ENCODE measurements around the gene HSD17B1.

The HSD17B1 gene

DNA sequence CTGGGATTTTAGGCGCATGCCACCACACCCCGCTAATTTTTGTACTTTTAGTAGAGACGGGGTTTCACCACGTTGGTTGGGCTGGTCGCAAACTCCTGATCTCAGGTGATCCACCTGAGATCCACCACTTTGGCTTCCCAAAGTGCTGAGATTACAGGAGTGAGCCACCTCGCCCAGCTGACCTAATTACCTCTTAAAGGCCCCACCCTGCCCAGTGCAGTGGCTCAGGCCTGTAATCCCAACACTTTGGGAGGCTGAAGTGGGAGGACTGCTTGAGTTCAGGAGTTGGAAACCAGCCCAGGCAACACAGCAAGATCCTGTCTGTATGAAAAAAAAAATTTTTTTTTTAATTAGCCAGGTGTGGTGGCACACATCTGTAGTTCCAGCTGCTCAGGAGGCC, 6.4 kb downstream of the HSD17B1 start:
- H3K4me1 ChIP-seq (ENCODE audit: low read length): peaks cover 22% of the 10 kb centered on the region
- no peaks in the 10 kb centered on the region for H3K9me3 ChIP-seq (ENCODE audit: insufficient read depth, low read length)
- H3K36me3 ChIP-seq (replicated peaks; ENCODE audit: low read depth, low read length): no peaks in the 10 kb centered on the region
- H3K4me2 ChIP-seq (ENCODE audit: low read length): no peak overlapping the region
- H3K79me2 ChIP-seq (ENCODE audit: low read length): peaks cover 33% of the 10 kb centered on the region
- H4K20me1 ChIP-seq (ENCODE audit: insufficient read depth, low read length): no peaks in the 10 kb centered on the region
- H3K27me3 ChIP-seq (ENCODE audit: low read depth, low read length): no peaks in the 10 kb centered on the region
- H2AFZ ChIP-seq (ENCODE audit: low read depth, low read length): no peak overlapping the region
- H3K4me3 ChIP-seq (ENCODE audit: low read length): no peak overlapping the region
- no peak overlapping the region for H3K9ac ChIP-seq (ENCODE audit: low read length)
- H3K27ac ChIP-seq (ENCODE audit: low read length): no peak overlapping the region
- no peak for TF ChIP-seq EZH2phosphoT487 (IDR thresholded peaks at IDR 0.05; ENCODE audit: low read depth)
- TF ChIP-seq, protein P1, sequence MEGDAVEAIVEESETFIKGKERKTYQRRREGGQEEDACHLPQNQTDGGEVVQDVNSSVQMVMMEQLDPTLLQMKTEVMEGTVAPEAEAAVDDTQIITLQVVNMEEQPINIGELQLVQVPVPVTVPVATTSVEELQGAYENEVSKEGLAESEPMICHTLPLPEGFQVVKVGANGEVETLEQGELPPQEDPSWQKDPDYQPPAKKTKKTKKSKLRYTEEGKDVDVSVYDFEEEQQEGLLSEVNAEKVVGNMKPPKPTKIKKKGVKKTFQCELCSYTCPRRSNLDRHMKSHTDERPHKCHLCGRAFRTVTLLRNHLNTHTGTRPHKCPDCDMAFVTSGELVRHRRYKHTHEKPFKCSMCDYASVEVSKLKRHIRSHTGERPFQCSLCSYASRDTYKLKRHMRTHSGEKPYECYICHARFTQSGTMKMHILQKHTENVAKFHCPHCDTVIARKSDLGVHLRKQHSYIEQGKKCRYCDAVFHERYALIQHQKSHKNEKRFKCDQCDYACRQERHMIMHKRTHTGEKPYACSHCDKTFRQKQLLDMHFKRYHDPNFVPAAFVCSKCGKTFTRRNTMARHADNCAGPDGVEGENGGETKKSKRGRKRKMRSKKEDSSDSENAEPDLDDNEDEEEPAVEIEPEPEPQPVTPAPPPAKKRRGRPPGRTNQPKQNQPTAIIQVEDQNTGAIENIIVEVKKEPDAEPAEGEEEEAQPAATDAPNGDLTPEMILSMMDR (IDR thresholded peaks at IDR 0.05; ENCODE audit: low read depth, low read length): no peak

DNA sequence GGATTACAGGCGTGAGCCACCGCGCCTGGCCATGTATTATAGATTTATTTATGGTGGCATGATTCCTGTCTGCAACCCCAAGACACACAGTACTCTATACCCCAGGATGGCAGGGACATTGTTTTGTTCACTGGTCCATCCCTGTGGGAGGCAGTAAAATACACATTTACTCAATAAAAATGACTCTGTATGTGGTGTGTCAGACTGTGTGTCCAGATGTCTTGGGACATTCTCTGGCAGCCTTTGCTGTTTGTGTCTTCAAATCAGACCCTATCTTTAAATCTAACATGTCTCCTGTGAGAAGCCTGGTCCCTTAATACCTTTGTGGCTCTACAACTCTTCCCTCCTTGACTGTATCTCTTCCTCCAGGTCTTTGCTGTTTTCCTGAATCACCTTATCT, 7.5 kb downstream of the HSD17B1 start:
- H3K4me3 ChIP-seq (ENCODE audit: low read length): no peak overlapping the region
- no peak overlapping the region for H2AFZ ChIP-seq (ENCODE audit: low read depth, low read length)
- no peaks in the 10 kb centered on the region for H4K20me1 ChIP-seq (ENCODE audit: insufficient read depth, low read length)
- H3K9me3 ChIP-seq (ENCODE audit: insufficient read depth, low read length): no peaks in the 10 kb centered on the region
- H3K27ac ChIP-seq (ENCODE audit: low read length): no peak overlapping the region
- H3K36me3 ChIP-seq (replicated peaks; ENCODE audit: low read depth, low read length): peaks cover 11% of the 10 kb centered on the region
- H3K9ac ChIP-seq (ENCODE audit: low read length): no peak overlapping the region
- peaks cover 20% of the 10 kb centered on the region for H3K4me1 ChIP-seq (ENCODE audit: low read length)
- H3K27me3 ChIP-seq (ENCODE audit: low read depth, low read length): no peaks in the 10 kb centered on the region
- TF ChIP-seq, protein P1 (IDR thresholded peaks at IDR 0.05; ENCODE audit: low read depth, low read length): no peak
- no peak for TF ChIP-seq EZH2phosphoT487 (IDR thresholded peaks at IDR 0.05; ENCODE audit: low read depth)
- H3K79me2 ChIP-seq (ENCODE audit: low read length): peaks cover 29% of the 10 kb centered on the region
- no peak overlapping the region for H3K4me2 ChIP-seq (ENCODE audit: low read length)

DNA sequence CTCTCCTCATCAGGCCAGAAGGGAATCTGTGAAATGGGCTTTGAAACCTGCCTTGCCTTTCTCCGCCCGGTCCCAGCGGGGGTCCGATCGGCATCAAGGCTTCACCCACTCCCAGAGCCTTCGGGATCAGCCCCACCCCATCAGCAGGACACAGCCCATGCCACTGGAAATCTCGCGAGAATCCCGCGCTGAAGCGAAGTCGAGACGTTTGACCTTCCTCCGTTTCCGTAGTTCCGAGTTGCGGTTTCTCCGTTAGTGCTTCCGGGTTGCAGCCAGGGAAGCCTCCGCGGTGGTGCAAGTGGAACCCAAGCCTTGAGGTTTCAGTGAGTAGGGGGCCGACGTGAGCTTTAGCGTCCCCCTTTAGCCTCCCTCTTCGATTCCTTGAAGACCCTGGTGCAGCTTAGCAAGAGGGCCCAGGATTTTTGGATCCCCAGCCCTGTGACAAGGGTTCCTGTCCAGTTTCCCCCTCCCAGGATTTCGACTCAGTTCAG, 9.2 kb downstream of the HSD17B1 start, which contains the start of gene COASY:
TSS of gene COASY (plus strand) at position 252 of the 491 bp plus-strand sequence. CDS start 475 bp downstream, outside the sequence.
- TF ChIP-seq EZH2phosphoT487 (IDR thresholded peaks at IDR 0.05; ENCODE audit: low read depth): no peak
- TF ChIP-seq, protein P1 (IDR thresholded peaks at IDR 0.05; ENCODE audit: low read depth, low read length): no peak
- Histone ChIP-seq H3K27ac (ENCODE audit: low read length) (peak within 1 kb of the TSS; percentile 52), H3K9me3 (ENCODE audit: insufficient read depth, low read length) (no peaks in the 10 kb centered on the region), H3K36me3 (replicated peaks; ENCODE audit: low read depth, low read length) (peaks cover 17% of the 10 kb centered on the region), H3K79me2 (ENCODE audit: low read length) (peaks cover 29% of the 10 kb centered on the region), H3K4me2 (ENCODE audit: low read length) (peak within 1 kb of the TSS; percentile 97), H3K27me3 (ENCODE audit: low read depth, low read length) (no peaks in the 10 kb centered on the region), H3K4me1 (ENCODE audit: low read length) (peaks cover 22% of the 10 kb centered on the region), H4K20me1 (ENCODE audit: insufficient read depth, low read length) (no peaks in the 10 kb centered on the region), H3K4me3 (ENCODE audit: low read length) (peak within 1 kb of the TSS; percentile 85), H2AFZ (ENCODE audit: low read depth, low read length) (peak within 1 kb of the TSS; percentile 97), H3K9ac (ENCODE audit: low read length) (peak within 1 kb of the TSS; percentile 87)

DNA sequence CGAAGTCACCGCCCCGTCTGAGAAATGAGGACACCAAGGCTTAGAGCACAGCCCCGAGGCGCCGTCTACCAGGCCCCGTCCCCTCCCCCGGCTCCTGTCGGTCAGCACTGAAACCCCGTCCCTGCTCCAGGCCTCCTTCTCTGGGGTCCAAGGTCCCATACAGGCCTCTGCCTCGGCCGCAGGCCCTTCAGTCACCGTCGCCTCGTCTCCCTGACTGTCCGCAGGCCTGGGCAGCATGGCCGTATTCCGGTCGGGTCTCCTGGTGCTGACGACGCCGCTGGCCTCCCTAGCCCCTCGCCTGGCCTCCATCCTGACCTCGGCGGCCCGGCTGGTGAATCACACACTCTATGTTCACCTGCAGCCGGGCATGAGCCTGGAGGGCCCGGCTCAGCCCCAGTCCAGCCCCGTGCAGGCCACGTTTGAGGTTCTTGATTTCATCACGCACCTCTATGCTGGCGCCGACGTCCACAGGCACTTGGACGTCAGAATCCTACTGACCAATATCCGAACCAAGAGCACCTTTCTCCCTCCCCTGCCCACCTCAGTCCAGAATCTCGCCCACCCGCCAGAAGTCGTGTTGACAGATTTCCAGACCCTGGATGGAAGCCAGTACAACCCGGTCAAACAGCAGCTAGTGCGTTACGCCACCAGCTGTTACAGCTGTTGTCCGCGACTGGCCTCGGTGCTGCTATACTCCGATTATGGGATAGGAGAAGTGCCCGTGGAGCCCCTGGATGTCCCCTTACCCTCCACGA, 9.8 kb downstream of the HSD17B1 start:
- no peak overlapping the region for H2AFZ ChIP-seq (ENCODE audit: low read depth, low read length)
- H3K9me3 ChIP-seq (ENCODE audit: insufficient read depth, low read length): no peaks in the 10 kb centered on the region
- H3K9ac ChIP-seq (ENCODE audit: low read length): peak overlapping the region; percentile 87
- no peaks in the 10 kb centered on the region for H4K20me1 ChIP-seq (ENCODE audit: insufficient read depth, low read length)
- peak overlapping the region; percentile 52 for H3K27ac ChIP-seq (ENCODE audit: low read length)
- no peak for TF ChIP-seq EZH2phosphoT487 (IDR thresholded peaks at IDR 0.05; ENCODE audit: low read depth)
- TF ChIP-seq, protein P1 (IDR thresholded peaks at IDR 0.05; ENCODE audit: low read depth, low read length): no peak
- peaks cover 35% of the 10 kb centered on the region for H3K79me2 ChIP-seq (ENCODE audit: low read length)
- H3K36me3 ChIP-seq (replicated peaks; ENCODE audit: low read depth, low read length): peaks cover 17% of the 10 kb centered on the region
- H3K27me3 ChIP-seq (ENCODE audit: low read depth, low read length): no peaks in the 10 kb centered on the region
- H3K4me1 ChIP-seq (ENCODE audit: low read length): peaks cover 22% of the 10 kb centered on the region
- H3K4me2 ChIP-seq (ENCODE audit: low read length): peak overlapping the region; percentile 97
- H3K4me3 ChIP-seq (ENCODE audit: low read length): peak overlapping the region; percentile 85
